ENCODE data around the gene ZNF746.
"Not testable (repeated sequence)": the region's sequence is repeated elsewhere in the genome, so short reads cannot be mapped to it uniquely, and the experiment has no call there.

The ZNF746 gene

DNA sequence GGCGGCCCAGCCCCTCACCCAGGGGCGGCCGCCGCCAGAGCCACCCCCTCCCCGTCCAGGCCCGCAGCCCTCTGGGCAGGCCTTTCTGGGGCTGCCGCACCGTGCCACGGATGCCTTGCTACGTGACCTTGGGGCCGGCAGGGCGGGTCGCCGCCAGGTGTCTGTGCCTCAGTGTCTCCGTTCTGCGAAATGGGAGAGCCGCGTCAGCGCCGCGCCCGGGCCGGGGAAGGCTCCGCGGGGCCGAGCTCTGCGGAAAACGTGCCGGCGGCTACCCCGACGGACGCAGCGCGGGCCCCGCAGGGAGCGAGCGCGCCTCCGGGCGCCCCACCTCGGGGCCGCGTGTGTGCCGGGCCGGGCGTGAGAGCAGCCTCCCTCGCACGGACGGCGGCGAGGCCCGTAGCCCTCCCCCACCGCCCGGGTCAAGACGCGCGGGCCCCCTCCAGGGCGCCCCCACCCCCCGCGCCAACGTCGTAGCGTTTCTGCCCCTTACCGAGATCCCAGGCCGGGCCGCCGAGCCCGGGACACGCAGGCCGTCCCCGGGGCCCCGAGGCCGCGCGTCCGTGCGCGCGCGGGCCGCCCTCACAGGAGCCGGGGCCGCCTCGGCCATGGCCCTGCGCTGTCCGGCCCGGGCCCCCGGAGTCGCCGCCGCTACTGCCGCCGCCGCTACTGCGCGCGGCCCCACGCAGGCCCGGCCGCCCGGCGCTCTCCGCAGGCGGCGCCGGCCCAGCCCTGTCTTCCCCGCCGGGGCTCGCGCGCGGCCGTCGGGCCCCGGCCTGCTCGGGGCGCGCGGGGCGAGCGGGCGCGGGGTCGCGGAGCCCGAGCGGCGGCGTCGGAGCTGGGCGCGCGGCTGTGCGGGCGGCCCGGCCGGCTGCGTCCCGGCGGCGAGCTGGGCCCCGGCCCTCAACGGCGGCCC, 37.8 kb downstream of the ZNF746 start:
- DNase-seq (ENCODE audit: low read depth), result peak; percentile 31

GRCh38 chr7:149459201-149459539, 38.4 kb downstream of the ZNF746 start:
- no peak for DNase-seq (ENCODE audit: low read depth)

GRCh38 chr7:149458235-149458634, 39.4 kb downstream of the ZNF746 start:
- DNase-seq (ENCODE audit: low read depth), result no peak

- no peak for DNase-seq (ENCODE audit: low read depth)
These were observed 39.8 kb downstream of the ZNF746 start for GRCh38 chr7:149457766-149458165.

- no peak for DNase-seq (ENCODE audit: low read depth)
These were observed 40.8 kb downstream of the ZNF746 start for GRCh38 chr7:149456506-149457421.

DNA sequence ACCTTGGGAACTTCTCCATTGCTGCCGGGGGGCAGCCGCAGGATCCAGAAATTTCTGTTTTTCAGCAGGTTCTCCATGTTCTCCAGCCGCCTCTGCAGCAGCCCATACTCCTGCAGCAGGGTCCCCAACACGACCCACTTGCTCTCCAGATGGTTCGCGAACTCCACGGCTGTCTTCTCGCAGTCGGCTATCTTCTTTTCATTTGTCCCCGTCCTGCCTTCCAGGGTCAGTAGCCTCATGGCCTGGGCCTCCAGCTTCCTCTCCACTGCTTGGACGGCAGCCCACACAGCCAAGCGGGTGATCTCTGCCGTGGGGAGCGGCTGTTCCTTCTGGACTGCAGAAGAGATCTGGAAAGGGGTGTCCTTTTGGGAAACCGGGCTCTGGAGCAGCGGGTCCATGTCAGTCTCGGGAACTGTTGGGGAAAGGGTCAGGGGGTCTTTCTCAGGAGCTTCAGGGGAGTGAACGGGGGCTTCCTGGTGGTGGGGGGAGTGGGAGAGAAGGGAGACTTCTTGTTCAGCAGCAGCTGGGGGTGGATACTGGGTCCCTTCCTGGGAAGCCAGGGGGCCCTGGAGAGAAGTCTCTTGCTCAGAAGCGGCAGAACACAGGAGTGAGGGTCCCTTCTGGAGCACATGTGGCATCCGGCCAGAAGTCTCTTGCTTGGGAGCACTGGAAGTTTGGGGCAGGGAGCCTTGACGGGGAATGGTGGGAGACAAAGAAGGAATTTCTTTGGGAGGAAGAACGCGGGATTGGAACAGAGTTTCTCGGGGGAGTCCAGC, 42.2 kb downstream of the ZNF746 start:
- DNase-seq (ENCODE audit: low read depth), result no peak

GRCh38 chr7:149454750-149455149, 42.9 kb downstream of the ZNF746 start:
- no peak for DNase-seq (ENCODE audit: low read depth)

DNA sequence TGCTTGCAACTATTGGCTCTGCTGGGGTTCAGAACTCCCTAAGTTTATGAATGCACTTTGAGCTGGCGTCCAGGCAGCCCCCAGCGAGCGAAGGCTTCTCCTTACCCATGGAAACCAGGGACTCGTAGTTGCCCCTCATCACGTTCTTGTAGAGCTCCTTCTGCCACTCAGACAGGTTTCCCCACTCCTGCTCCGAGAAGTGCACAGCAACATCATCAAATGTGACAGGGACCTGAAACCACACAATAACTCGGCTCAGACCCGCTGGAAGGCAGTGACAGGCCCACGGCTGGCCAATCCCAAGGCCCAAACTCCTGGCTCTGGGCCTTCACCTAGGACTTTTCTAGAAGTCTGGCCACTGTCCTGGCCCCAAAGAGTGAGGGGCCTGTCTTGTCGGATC, 43.6 kb downstream of the ZNF746 start:
- DNase-seq (ENCODE audit: low read depth), result no peak

DNA sequence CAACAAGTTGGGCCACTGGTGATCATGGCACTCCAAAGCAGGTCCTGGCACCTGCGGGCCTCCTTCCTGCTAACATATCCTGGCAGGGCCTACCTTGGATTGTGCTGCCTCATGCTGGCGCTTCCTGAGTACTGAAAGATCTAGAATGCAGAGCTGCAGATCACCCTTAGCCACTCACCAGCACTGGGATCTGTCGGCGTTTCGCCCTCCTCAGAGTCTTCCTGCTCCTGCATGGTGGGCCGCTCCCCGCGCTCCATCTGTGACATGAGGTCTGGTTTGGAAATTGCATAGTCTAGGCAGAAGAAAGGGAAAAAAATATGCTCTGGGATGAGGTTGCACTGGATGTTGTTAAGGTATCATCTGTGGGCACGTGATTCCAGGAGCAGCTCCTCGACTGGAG, 46.8 kb downstream of the ZNF746 start:
- DNase-seq (ENCODE audit: low read depth), result no peak

DNA sequence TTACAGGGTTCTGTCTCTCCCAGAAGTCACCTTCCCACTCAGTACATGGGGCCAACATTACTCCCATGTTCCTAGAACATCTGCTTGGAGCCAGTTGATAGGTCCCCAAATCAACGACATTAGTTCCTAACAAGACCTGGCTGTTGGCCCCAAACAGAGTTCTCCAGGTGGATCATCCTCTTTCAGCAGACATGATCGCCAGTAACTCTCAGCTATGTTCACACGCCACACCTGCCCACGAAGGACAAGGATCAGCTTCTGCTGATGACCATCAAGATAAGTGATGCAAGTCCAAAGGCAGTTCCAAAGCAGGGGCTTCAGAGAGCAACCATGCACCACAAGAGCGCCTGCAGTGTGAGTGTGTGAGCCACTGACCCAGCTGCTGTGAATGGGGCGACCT, 47.7 kb downstream of the ZNF746 start:
- no peak for DNase-seq (ENCODE audit: low read depth)

- no peak for DNase-seq (ENCODE audit: low read depth)
These were observed 48.6 kb downstream of the ZNF746 start for GRCh38 chr7:149448961-149449360.

- not testable (repeated sequence) for DNase-seq (ENCODE audit: low read depth)
These were observed 51.6 kb downstream of the ZNF746 start for GRCh38 chr7:149446026-149446425.

- DNase-seq (ENCODE audit: low read depth), result no peak
These were observed 53.3 kb downstream of the ZNF746 start for GRCh38 chr7:149444287-149444686.

- no peak for DNase-seq (ENCODE audit: low read depth)
These were observed 54.1 kb downstream of the ZNF746 start for GRCh38 chr7:149443523-149443922.

GRCh38 chr7:149442924-149443323, 54.7 kb downstream of the ZNF746 start:
- DNase-seq (ENCODE audit: low read depth), result no peak

GRCh38 chr7:149440222-149440621, 57.4 kb downstream of the ZNF746 start:
- DNase-seq (ENCODE audit: low read depth), result no peak

DNA sequence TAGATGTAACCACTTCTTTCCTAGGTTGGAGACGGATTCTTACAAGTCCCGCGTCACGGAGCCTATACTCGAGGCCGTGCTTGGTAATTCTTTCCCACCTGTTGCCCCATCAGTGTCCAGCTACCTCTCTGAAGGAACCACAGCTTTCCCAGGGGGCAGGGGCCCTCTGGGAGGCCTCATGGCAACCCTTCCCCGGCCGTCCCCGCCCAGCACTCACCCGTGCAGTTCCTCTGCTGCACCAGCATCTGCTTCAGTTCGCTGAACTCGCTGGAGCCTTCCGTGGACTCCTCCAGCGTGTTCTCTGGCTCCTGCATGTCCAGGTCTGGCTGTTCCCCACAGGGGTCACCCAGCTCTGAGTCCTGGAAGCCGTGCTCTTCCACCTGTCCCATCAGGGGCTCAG, 61.3 kb downstream of the ZNF746 start:
- no peak for DNase-seq (ENCODE audit: low read depth)

DNA sequence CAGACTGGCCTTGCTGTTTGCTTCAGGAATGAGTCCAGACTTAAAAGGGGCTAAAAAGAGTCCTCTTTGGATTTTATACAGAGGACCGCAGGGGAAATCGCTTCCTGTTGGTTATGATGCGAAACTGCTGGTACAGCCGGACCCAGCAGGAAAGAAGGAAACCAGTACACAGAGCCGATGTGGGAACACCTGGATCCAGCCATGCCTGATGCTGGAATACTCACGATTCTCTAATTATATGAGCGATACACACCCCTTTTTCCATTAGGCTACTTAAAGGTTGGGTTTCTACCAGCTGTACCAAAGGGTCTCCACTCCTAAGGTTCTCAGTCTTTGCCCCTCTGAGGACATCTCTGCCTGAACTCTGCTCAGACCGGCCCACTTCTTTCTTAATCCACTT, 64.5 kb downstream of the ZNF746 start:
- DNase-seq (ENCODE audit: low read depth), result no peak

- no peak for DNase-seq (ENCODE audit: low read depth)
These were observed 65.4 kb downstream of the ZNF746 start for GRCh38 chr7:149432121-149432691.

GRCh38 chr7:149431486-149432120, 66.0 kb downstream of the ZNF746 start:
- no peak for DNase-seq (ENCODE audit: low read depth)

GRCh38 chr7:149430192-149430591, 67.4 kb downstream of the ZNF746 start:
- DNase-seq (ENCODE audit: low read depth), result no peak

Data from activated T-cell treated with anti-CD3 and anti-CD28 coated beads for 48 hours (primary cell).